OCI-LY1 (cell line): ENCODE results near the gene SERTAD2.

Source experiments
- EZH2 ChIP-seq: fragments of 200-600 bp; sonication (generic), shearing (Covaris generic); IDR thresholded peaks from 2 replicates; pipeline ENCODE4 v1.8.0; 2017; ENCODE audit warnings: borderline replicate concordance, mixed run types, mild to moderate bottlenecking, antibody characterized with exemption, low read length, moderate library complexity, mixed read lengths
- TF ChIP-seq, protein P1 (sequence below): fragments of 200-600 bp; sonication (generic), shearing (Covaris generic); IDR thresholded peaks from 2 replicates; pipeline ENCODE4 v1.5.1; 2017; ENCODE audit warnings: mild to moderate bottlenecking, antibody characterized with exemption, low read length, moderate library complexity, mixed read lengths

DNA sequence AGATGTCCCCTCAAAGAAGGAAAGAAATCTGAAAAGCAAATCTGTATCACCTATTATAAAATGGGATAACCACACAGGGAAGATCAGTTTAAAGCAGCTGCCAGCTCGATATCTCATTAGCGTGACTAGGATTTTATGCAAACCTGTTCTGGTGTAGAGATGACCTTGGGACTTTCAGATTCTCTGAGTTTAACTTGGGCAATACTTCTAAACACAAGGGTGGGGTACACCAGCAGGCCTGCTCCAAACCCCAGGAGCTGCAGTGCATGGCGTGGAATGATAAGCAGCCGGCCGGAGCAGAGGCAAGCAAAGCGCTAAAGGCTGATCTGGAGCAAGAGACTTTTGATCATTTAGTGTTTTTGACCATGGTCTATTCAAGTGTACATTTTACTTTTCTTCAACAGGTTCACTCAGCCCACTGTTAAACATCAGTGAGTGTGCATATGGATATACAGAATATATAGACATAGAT is 4.7 kb downstream of the SERTAD2 start:
- TF ChIP-seq EZH2: no peak
- TF ChIP-seq, protein P1, sequence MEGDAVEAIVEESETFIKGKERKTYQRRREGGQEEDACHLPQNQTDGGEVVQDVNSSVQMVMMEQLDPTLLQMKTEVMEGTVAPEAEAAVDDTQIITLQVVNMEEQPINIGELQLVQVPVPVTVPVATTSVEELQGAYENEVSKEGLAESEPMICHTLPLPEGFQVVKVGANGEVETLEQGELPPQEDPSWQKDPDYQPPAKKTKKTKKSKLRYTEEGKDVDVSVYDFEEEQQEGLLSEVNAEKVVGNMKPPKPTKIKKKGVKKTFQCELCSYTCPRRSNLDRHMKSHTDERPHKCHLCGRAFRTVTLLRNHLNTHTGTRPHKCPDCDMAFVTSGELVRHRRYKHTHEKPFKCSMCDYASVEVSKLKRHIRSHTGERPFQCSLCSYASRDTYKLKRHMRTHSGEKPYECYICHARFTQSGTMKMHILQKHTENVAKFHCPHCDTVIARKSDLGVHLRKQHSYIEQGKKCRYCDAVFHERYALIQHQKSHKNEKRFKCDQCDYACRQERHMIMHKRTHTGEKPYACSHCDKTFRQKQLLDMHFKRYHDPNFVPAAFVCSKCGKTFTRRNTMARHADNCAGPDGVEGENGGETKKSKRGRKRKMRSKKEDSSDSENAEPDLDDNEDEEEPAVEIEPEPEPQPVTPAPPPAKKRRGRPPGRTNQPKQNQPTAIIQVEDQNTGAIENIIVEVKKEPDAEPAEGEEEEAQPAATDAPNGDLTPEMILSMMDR: no peak
